ENCODE data around the gene COL5A2. TPM values are rescaled to one million over a fixed set of nuclear protein-coding genes. Genes with fewer than 3 reads are reported as not detected.

Gene COL5A2
- total RNA-seq, 2 experiments from 2014 or later: 0.25 to 0.77 TPM

- ChIA-PET POLR2A (no interaction called here), CTCF (no interaction called here)
- Mint-ChIP-seq H3K27me3 (no peaks in the 10 kb centered on the region), H3K4me1 (ENCODE audit: low read depth) (no peaks in the 10 kb centered on the region), H3K36me3 (ENCODE audit: low read depth) (no peaks in the 10 kb centered on the region), H3K4me3 (no peak overlapping the region), H3K9me3 (no peaks in the 10 kb centered on the region), H3K27ac (no peak overlapping the region)
- Histone ChIP-seq H3K9me3 (ENCODE audit: control insufficient read depth in 1 of 2, insufficient read depth in 1 of 2, low read length in 2 of 2) (no peaks in the 10 kb centered on the region), H3K4me1 (ENCODE audit: insufficient read depth, low read length) (no peaks in the 10 kb centered on the region), H3K27me3 (ENCODE audit: control insufficient read depth in 1 of 2, insufficient read depth in 2 of 2, low read length in 2 of 2) (no peaks in the 10 kb centered on the region), H3K36me3 (ENCODE audit: insufficient read depth, low read length) (no peaks in the 10 kb centered on the region), H3K27ac (ENCODE audit: low read depth in 1 of 2, low read length in 2 of 2) (no peak overlapping the region), H3K4me3 (ENCODE audit: low read length) (no peak overlapping the region)
- ATAC-seq (ENCODE audit: poor library complexity) (no peak), DNase-seq (no peak)
- intact Hi-C loops (cut with DNase I, micrococcal nuclease): no loop called here
- TF ChIP-seq, protein P1, sequence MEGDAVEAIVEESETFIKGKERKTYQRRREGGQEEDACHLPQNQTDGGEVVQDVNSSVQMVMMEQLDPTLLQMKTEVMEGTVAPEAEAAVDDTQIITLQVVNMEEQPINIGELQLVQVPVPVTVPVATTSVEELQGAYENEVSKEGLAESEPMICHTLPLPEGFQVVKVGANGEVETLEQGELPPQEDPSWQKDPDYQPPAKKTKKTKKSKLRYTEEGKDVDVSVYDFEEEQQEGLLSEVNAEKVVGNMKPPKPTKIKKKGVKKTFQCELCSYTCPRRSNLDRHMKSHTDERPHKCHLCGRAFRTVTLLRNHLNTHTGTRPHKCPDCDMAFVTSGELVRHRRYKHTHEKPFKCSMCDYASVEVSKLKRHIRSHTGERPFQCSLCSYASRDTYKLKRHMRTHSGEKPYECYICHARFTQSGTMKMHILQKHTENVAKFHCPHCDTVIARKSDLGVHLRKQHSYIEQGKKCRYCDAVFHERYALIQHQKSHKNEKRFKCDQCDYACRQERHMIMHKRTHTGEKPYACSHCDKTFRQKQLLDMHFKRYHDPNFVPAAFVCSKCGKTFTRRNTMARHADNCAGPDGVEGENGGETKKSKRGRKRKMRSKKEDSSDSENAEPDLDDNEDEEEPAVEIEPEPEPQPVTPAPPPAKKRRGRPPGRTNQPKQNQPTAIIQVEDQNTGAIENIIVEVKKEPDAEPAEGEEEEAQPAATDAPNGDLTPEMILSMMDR (IDR thresholded peaks at IDR 0.05): no peak
Measured at GRCh38 chr2:189049709-189050164, 129.8 kb downstream of the COL5A2 start.

GRCh38 chr2:189048189-189048588 is 131.4 kb downstream of the COL5A2 start:
- TF ChIP-seq, protein P1 (IDR thresholded peaks at IDR 0.05): no peak
- Histone ChIP-seq H3K27ac (ENCODE audit: low read depth in 1 of 2, low read length in 2 of 2) (no peak overlapping the region), H3K36me3 (ENCODE audit: insufficient read depth, low read length) (no peaks in the 10 kb centered on the region), H3K4me3 (ENCODE audit: low read length) (no peak overlapping the region), H3K9me3 (ENCODE audit: control insufficient read depth in 1 of 2, insufficient read depth in 1 of 2, low read length in 2 of 2) (no peaks in the 10 kb centered on the region), H3K27me3 (ENCODE audit: control insufficient read depth in 1 of 2, insufficient read depth in 2 of 2, low read length in 2 of 2) (no peaks in the 10 kb centered on the region), H3K4me1 (ENCODE audit: insufficient read depth, low read length) (no peaks in the 10 kb centered on the region)
- Mint-ChIP-seq H3K36me3 (ENCODE audit: low read depth) (no peaks in the 10 kb centered on the region), H3K4me1 (ENCODE audit: low read depth) (no peaks in the 10 kb centered on the region), H3K27me3 (no peaks in the 10 kb centered on the region), H3K9me3 (no peaks in the 10 kb centered on the region), H3K27ac (no peak overlapping the region), H3K4me3 (no peak overlapping the region)
- ATAC-seq (ENCODE audit: poor library complexity) (no peak), DNase-seq (no peak)
- CTCF ChIA-PET: no interaction called here
- intact Hi-C loops (cut with DNase I, micrococcal nuclease): no loop called here
- POLR2A ChIA-PET: no interaction called here

DNA sequence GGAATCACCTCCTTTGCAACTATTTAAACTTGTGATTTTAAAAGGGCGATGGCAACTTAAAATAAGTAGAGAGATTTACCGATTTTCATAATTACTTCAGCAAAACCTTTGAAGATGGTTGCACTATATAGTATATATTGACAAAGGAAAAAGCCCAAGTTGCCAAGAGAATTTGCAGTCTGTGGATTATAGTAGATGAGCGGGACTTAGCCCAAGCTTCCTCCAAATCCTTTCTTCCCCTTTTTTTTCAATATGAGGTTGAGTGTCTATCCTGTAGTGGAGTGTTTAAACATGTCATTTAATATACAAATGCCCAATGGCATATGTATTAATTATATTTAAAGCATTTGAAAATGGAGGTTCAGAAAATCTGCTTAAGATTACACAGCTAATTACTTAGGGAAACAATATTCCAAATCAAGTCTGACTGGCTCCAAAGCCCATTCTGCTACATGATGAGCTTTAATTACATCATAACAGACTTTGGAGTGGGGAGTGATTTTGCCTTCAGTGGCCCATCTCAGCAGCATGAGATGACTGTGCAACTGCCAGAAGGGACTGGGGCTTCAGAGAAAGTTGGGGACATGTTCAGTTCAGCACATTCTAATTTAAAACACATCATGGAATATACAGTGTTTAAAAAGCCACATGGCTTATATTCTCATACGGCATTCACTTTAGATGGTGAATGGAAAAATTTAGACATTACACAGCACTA is 132.2 kb downstream of the COL5A2 start:
- no peak for DNase-seq
- ChIA-PET POLR2A (no interaction called here), CTCF (no interaction called here)
- H3K4me1 ChIP-seq (ENCODE audit: insufficient read depth, low read length): no peaks in the 10 kb centered on the region
- ATAC-seq (ENCODE audit: poor library complexity): no peak
- Mint-ChIP-seq H3K4me3 (no peak overlapping the region), H3K4me1 (ENCODE audit: low read depth) (no peaks in the 10 kb centered on the region), H3K27me3 (no peaks in the 10 kb centered on the region), H3K27ac (no peak overlapping the region), H3K9me3 (no peaks in the 10 kb centered on the region), H3K36me3 (ENCODE audit: low read depth) (no peaks in the 10 kb centered on the region)
- H3K4me3 ChIP-seq (ENCODE audit: low read length): no peak overlapping the region
- H3K36me3 ChIP-seq (ENCODE audit: insufficient read depth, low read length): no peaks in the 10 kb centered on the region
- intact Hi-C loops (cut with DNase I, micrococcal nuclease): no loop called here
- H3K27ac ChIP-seq (ENCODE audit: low read depth in 1 of 2, low read length in 2 of 2): no peak overlapping the region
- no peaks in the 10 kb centered on the region for H3K9me3 ChIP-seq (ENCODE audit: control insufficient read depth in 1 of 2, insufficient read depth in 1 of 2, low read length in 2 of 2)
- TF ChIP-seq, protein P1 (IDR thresholded peaks at IDR 0.05): no peak
- no peaks in the 10 kb centered on the region for H3K27me3 ChIP-seq (ENCODE audit: control insufficient read depth in 1 of 2, insufficient read depth in 2 of 2, low read length in 2 of 2)
